Fibroblast of pulmonary artery (primary cell): ENCODE results near the gene C20orf144.

Source experiments
- DNase-seq: peaks from one replicate; pipeline ENCODE4 v3.0.0-alpha.2; 2010; ENCODE audit warnings: low read depth
- H3K4me3 ChIP-seq: replicated peaks from 2 replicates; pipeline ENCODE4 v1.5.1; 2011; ENCODE audit warnings: low read depth, mild to moderate bottlenecking, control low read depth, low read length, moderate library complexity
- TF ChIP-seq, protein P1 (sequence below): IDR thresholded peaks from 2 replicates; pipeline ENCODE4 v1.5.1; 2011; ENCODE audit warnings: mild to moderate bottlenecking, control low read depth, low read length, inconsistent platforms; ENCODE audit errors: missing control alignments

Gene C20orf144

DNA sequence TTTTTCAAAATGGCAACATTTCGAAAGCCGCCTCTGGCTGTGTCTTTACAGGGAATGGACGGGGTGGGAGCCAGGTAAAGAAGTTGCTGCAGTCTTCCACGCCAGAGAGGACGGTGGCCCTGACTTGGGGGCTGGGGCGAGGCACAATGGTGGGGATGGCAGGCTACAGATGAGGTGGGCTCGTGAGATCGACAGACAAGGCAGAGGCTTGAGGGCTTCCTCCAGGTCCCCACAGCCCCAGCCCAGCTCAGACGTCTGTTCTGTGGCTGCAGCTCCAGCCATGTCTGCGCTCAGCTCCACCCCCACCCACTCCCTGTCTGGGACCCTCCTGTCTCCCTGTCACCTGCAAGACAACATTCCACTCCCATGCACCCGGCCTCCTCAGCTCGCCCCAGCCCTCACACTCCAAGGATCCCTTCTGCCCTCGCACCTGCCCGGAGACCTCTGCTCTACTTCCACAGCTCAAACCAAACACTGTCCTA is 7.4 kb upstream of the C20orf144 start:
- no peak overlapping the region for H3K4me3 ChIP-seq
- DNase-seq: no peak
- TF ChIP-seq, protein P1, sequence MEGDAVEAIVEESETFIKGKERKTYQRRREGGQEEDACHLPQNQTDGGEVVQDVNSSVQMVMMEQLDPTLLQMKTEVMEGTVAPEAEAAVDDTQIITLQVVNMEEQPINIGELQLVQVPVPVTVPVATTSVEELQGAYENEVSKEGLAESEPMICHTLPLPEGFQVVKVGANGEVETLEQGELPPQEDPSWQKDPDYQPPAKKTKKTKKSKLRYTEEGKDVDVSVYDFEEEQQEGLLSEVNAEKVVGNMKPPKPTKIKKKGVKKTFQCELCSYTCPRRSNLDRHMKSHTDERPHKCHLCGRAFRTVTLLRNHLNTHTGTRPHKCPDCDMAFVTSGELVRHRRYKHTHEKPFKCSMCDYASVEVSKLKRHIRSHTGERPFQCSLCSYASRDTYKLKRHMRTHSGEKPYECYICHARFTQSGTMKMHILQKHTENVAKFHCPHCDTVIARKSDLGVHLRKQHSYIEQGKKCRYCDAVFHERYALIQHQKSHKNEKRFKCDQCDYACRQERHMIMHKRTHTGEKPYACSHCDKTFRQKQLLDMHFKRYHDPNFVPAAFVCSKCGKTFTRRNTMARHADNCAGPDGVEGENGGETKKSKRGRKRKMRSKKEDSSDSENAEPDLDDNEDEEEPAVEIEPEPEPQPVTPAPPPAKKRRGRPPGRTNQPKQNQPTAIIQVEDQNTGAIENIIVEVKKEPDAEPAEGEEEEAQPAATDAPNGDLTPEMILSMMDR: no peak

GRCh38 chr20:33655164-33655563 is 7.0 kb upstream of the C20orf144 start:
- no peak overlapping the region for H3K4me3 ChIP-seq
- TF ChIP-seq, protein P1: no peak
- no peak for DNase-seq

- TF ChIP-seq, protein P1: no peak
- no peak overlapping the region for H3K4me3 ChIP-seq
- DNase-seq: no peak
Observed at GRCh38 chr20:33656010-33656782, 5.9 kb upstream of the C20orf144 start.

GRCh38 chr20:33656783-33657703 is 5.1 kb upstream of the C20orf144 start:
- TF ChIP-seq, protein P1: no peak
- H3K4me3 ChIP-seq: no peak overlapping the region
- no peak for DNase-seq

DNA sequence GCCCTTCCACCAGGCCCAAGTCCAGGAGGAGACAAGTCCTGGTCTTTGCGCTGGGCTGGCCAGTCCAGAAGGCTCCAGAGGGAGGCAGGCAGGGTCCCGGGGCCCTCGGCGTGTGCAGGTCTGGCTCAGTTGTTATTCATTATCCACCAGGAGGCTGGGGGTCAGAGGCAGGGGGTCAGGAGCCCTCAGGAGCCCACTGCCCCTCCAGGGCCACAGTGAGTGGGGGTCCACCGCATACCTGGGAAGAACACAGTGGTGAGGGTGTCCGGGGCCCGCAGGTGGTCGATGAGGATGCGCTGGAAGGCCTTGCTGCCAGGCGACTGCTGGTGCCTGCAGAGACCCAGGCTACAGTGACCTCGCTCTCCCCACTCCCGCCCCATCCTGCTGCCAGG is 4.4 kb upstream of the C20orf144 start:
- DNase-seq: no peak
- no peak overlapping the region for H3K4me3 ChIP-seq
- TF ChIP-seq, protein P1: no peak

- no peak for DNase-seq
- TF ChIP-seq, protein P1: no peak
- H3K4me3 ChIP-seq: no peak overlapping the region
Observed at GRCh38 chr20:33658510-33658909, 3.6 kb upstream of the C20orf144 start.
